Naive thymus-derived CD8-positive, alpha-beta T cell (primary cell): ENCODE data around the gene BAAT. TPM values are rescaled to one million over a fixed set of nuclear protein-coding genes. Genes with fewer than 3 reads are reported as not detected.

ENCODE experiments used
- ATAC-seq, 2 donors: fragments of 150-1000 bp; cut with Tn5 transposase in 1 of 2; sonication (Bioruptor Pico), chemical (Tn5 transposase) in 1 of 2; 1 replicate in 1 of 2; 2 replicates in 1 of 2; pipeline ENCODE4 v1.10.0; 2021; ENCODE audit warnings: mild to moderate bottlenecking in 2 of 2, moderate library complexity in 2 of 2
- POLR2A ChIA-PET: fragments of 350-600 bp; sonication (Branson Sonifier 250); formaldehyde crosslinking; loops from one replicate; lab custom pipeline; 2021; ENCODE audit warnings: antibody characterized with exemption; lab: Charles Lee
- DNase-seq, 10 donors: peaks; one replicate each; pipeline versions ENCODE4 v3.0.0 to v3.0.0-alpha.2; 2020 to 2022
- H3K27ac Mint-ChIP-seq, 10 donors: one replicate each; pipeline ENCODE4 v1.8.0; 2020 to 2022; ENCODE audit warnings: mild to moderate bottlenecking in 10 of 10, mixed read lengths in 10 of 10, moderate library complexity in 4 of 10, inconsistent platforms in 1 of 10
- H3K27me3 Mint-ChIP-seq, 5 donors: one replicate each; pipeline ENCODE4 v1.8.0; 2021 to 2022; ENCODE audit warnings: mixed read lengths in 5 of 5
- H3K36me3 Mint-ChIP-seq, 3 donors: one replicate each; pipeline ENCODE4 v1.8.0; 2020 to 2022; ENCODE audit warnings: mixed read lengths in 3 of 3, mild to moderate bottlenecking in 2 of 3, inconsistent platforms in 1 of 3
- H3K4me1 Mint-ChIP-seq, 4 donors: one replicate each; pipeline ENCODE4 v1.8.0; 2021 to 2022; ENCODE audit warnings: mixed read lengths in 4 of 4
- H3K4me3 Mint-ChIP-seq, 10 donors: one replicate each; pipeline ENCODE4 v1.8.0; 2020 to 2022; ENCODE audit warnings: mild to moderate bottlenecking in 10 of 10, mixed read lengths in 10 of 10, moderate library complexity in 6 of 10, inconsistent platforms in 1 of 10
- H3K9me3 Mint-ChIP-seq, 9 donors: one replicate each; pipeline ENCODE4 v1.8.0; 2020 to 2022; ENCODE audit warnings: mixed read lengths in 9 of 9, mild to moderate bottlenecking in 3 of 9, inconsistent platforms in 1 of 9, moderate library complexity in 1 of 9
- polyA plus RNA-seq, 3 donors: library from polyadenylated mRNA; unstranded; fragments of 300-500 nt; fragmentation: Illumina TruSeq; gene quantifications; one replicate each; pipeline ENCODE4 v1.2.3, GENCODE V29; 2021
- total RNA-seq, 8 experiments: library from RNA in 2 of 8; stranded (reverse) in 2 of 8; gene quantifications; one replicate each; pipeline ENCODE4 v1.2.3 and lab custom pipeline; 2021 to 2026

The BAAT gene
- total and polyA plus RNA-seq, 5 experiments from 2014 or later: not detected

DNA sequence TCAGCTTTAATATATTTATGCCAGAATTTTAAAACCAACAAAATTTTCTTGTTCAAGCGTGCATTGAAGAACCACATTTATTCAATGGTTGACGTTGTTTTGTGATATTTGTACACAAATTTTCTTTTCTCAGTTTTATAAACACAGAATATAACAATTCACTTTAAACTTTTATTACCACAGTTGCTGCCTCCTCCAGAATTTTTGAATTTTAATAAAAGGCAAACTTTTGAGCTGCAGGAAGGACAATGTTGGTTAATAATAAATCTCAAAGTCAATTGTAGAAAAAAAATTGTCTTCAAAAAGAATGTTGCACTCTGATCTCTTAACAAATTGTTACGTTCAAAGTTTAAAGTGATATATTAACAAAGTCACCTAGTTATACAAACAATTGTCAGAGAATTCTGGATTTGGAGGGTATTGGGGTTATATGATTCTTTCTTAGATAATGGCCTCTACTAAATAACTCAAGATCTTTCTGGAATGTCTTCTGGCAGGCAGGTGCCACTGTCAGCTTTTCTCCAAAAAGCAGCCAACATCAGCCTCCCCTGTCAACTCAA is 60.5 kb downstream of the BAAT start:
- DNase-seq: no peak
- peaks cover 0 to 13% (median 7%) of the 10 kb centered on the region in 9 donors for H3K9me3 Mint-ChIP-seq
- no peak overlapping the region for H3K27ac Mint-ChIP-seq
- no peak overlapping the region for H3K4me3 Mint-ChIP-seq
- no peak for ATAC-seq
- H3K27me3 Mint-ChIP-seq: peaks cover 11 to 37% (median 15%) of the 10 kb centered on the region in 5 donors
- H3K4me1 Mint-ChIP-seq: no peaks in the 10 kb centered on the region
- H3K36me3 Mint-ChIP-seq: no peaks in the 10 kb centered on the region
- POLR2A ChIA-PET: no interaction called here

DNA sequence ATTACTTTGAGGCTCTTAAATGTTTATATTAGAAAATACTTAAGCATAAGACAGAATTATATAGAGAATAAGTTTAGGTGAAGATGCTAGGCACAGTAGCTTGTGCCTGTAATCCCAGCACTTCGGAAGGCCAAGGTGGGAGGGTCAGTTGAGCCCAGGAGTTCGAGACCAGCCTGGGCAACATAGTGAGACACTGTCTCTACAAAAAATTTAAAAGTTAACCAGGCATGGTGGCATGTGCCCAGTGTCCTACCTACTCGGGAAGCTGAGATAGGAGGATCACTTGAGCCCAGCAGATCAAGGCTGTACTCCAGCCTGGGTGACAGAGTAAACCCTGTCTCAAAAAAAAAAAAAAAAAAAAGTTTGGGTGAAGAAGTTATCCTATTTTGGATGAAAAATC is 61.7 kb downstream of the BAAT start:
- Mint-ChIP-seq H3K36me3 (no peaks in the 10 kb centered on the region), H3K27ac (no peak overlapping the region), H3K9me3 (peaks cover 0 to 13% (median 7%) of the 10 kb centered on the region in 9 donors), H3K27me3 (peaks cover 14 to 44% (median 21%) of the 10 kb centered on the region in 5 donors), H3K4me3 (no peak overlapping the region), H3K4me1 (no peaks in the 10 kb centered on the region)
- no peak for ATAC-seq
- POLR2A ChIA-PET: no interaction called here
- DNase-seq: no peak

DNA sequence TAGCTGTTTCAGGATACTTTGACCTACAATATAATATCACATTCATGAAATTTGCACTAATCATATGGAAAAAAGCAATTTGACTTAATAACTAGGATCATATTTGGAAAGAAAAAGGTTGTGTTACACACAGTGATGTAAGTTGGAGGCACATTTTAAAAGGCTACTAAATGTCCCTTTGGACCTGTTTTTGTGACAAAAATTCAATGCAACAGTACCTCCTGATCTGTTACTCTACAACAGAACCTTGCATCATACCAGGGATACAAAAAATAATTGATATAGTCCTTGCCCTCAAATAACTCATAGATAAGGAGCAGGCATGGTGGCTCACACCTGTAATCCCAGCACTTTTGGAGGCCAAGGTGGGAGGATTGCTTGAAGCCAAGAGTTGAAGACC is 67.1 kb downstream of the BAAT start:
- no peak for ATAC-seq
- Mint-ChIP-seq H3K4me3 (no peak overlapping the region), H3K27ac (no peak overlapping the region), H3K36me3 (no peaks in the 10 kb centered on the region), H3K9me3 (no peaks in the 10 kb centered on the region), H3K27me3 (peaks cover 10 to 30% (median 19%) of the 10 kb centered on the region in 5 donors), H3K4me1 (no peaks in the 10 kb centered on the region)
- POLR2A ChIA-PET: no interaction called here
- no peak for DNase-seq

DNA sequence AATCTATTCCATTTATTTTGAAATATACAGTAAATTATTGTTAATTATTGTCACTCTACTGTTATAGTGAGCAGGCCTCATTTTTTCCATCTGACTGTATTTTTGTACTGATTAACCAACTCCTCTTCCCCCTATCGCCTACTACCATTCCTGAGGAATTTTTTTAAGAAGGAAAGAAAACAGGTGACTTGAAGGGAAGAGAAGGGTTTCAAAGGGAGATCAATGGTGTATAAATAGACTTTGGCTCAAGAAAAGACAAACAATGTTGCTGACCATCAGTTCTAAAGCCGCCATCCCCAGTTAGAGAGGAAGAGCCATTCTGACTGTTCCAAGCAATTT is 69.7 kb downstream of the BAAT start:
- no peaks in the 10 kb centered on the region for H3K9me3 Mint-ChIP-seq
- H3K36me3 Mint-ChIP-seq: no peaks in the 10 kb centered on the region
- no peak for DNase-seq
- H3K4me1 Mint-ChIP-seq: no peaks in the 10 kb centered on the region
- H3K4me3 Mint-ChIP-seq: no peak overlapping the region
- ATAC-seq: no peak
- H3K27ac Mint-ChIP-seq: no peak overlapping the region
- POLR2A ChIA-PET: no interaction called here
- H3K27me3 Mint-ChIP-seq: peaks cover 6 to 21% (median 14%) of the 10 kb centered on the region in 5 donors

DNA sequence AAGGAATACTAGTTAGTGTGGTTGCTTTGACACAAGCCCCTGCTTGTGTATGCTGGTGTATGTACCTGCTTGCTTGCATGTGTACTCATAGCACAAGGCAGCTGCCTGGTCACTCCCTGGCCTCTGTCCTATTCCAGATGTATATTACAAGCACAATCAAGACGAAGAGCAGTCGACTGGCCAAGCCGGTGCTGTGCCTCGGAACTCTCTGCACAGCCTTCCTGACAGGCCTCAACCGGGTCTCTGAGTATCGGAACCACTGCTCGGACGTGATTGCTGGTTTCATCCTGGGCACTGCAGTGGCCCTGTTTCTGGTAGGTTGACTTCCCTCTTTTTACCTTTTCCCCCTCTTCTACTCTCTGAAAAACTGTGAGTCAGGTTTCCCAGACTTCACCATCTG is 72.1 kb downstream of the BAAT start:
- Mint-ChIP-seq H3K4me3 (no peak overlapping the region), H3K27ac (no peak overlapping the region), H3K36me3 (no peaks in the 10 kb centered on the region), H3K4me1 (no peaks in the 10 kb centered on the region), H3K9me3 (no peaks in the 10 kb centered on the region), H3K27me3 (peaks cover 0 to 15% (median 9%) of the 10 kb centered on the region in 5 donors)
- POLR2A ChIA-PET: no interaction called here
- DNase-seq (no peak), ATAC-seq (no peak)

DNA sequence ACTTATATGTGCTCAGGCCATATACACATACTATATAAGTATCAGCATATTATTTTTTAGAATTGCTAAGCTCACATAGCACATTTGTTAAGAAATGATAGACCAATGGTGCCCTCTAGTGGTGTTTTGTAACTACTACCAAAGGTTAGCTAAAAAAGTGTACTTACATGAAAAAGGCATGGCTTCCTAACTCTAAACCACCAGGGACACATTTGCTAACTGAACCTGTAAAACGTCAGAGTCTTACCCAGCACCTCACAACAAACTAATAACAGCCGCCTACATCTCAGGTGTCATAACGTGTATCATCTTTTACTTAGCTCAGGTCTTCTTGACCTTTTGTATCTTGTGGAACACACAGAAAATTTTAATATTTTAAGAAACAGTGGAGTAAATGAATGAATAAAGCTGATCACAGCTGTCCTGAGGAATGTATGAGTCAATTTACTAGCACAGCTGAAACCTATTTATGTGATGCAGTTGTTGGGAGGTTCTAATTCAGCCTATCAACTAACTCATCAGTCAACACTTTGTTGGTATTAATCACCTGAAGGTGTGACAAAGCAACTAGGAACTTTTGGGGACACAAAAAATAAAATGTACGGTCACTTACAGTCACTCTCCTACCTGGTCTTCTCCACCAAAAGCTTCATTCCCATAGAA is 72.9 kb downstream of the BAAT start:
- peak; percentile 47 to 66 for ATAC-seq
- POLR2A ChIA-PET: no interaction called here

DNA sequence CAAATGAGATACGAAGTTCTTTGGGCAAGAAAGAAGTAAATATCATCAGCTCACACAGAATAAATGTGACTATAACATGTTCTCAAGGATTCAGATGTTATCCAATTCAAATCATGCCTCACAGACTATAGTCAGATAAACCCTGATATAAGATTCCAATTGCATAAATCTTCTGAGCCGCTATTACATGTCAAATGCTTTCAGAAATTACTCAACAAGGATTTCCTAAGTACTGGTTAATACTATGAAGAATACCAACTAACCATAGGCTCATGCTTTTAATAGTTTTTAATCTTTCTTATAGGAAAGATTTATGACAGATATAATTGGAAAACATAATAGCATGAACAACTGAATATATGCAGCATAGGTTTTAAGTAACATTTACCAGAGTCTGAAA is 73.6 kb downstream of the BAAT start:
- Mint-ChIP-seq H3K4me3 (no peak overlapping the region), H3K36me3 (no peaks in the 10 kb centered on the region), H3K27ac (no peak overlapping the region), H3K9me3 (no peaks in the 10 kb centered on the region), H3K27me3 (peaks cover 0 to 23% (median 7%) of the 10 kb centered on the region in 5 donors), H3K4me1 (no peaks in the 10 kb centered on the region)
- ATAC-seq (no peak), DNase-seq (no peak)
- POLR2A ChIA-PET: no interaction called here

More for the DNA sequence above, 72.9 kb downstream of the BAAT start:
- DNase-seq: peak in 5 of 10 donors; percentile 19 to 61 (median 43)
- Mint-ChIP-seq H3K9me3 (no peaks in the 10 kb centered on the region), H3K27me3 (peaks cover 0 to 20% (median 9%) of the 10 kb centered on the region in 5 donors), H3K4me3 (no peak overlapping the region), H3K27ac (no peak overlapping the region), H3K4me1 (no peaks in the 10 kb centered on the region), H3K36me3 (no peaks in the 10 kb centered on the region)

Other genes starting within 250 kb of the BAAT start
- 10 to 100 TPM; 20.3 to 21.3 TPM for gene MRPL50, start 13.6 kb upstream of the BAAT start, total RNA-seq
- gene MRPL50, start 13.6 kb upstream of the BAAT start, polyA plus RNA-seq: 10 to 100 TPM; 12.9 to 17.8 (median 13.2) TPM
- gene ZNF189, start 13.8 kb upstream of the BAAT start, total RNA-seq: 10 to 100 TPM; 23.7 to 26.3 TPM
- 1 to 10 TPM; 1.4 to 2.6 (median 2.6) TPM for gene ZNF189, start 13.8 kb upstream of the BAAT start, polyA plus RNA-seq
- not detected for gene ALDOB, start 50.8 kb upstream of the BAAT start, total RNA-seq
- not detected for gene ALDOB, start 50.8 kb upstream of the BAAT start, polyA plus RNA-seq
- 10 to 100 TPM; 48.6 to 53.8 TPM for gene RNF20, start 148.8 kb upstream of the BAAT start, total RNA-seq
- 10 to 100 TPM; 30.6 to 48.2 (median 43.6) TPM for gene RNF20, start 148.8 kb upstream of the BAAT start, polyA plus RNA-seq
- gene PPP3R2, start 210.0 kb upstream of the BAAT start, total RNA-seq: not detected
- not detected for gene PPP3R2, start 210.0 kb upstream of the BAAT start, polyA plus RNA-seq